CD4-positive, CD25-positive, alpha-beta regulatory T cell (primary cell): ENCODE data around the gene UHMK1. TPM values are rescaled to one million over a fixed set of nuclear protein-coding genes. Genes with fewer than 3 reads are reported as not detected.

Source experiments
- polyA plus RNA-seq, 4 donors: library from polyadenylated mRNA; unstranded; fragments of 300-500 nt; fragmentation: Illumina TruSeq; gene quantifications; one replicate each; pipeline ENCODE4 v1.2.3, GENCODE V29; 2021
- total RNA-seq: library from RNA; stranded (reverse); gene quantifications from one replicate; pipeline ENCODE4 v1.2.3, GENCODE V29; 2022

The UHMK1 gene
- total and polyA plus RNA-seq, 5 donors from 2014 or later: 55.8 to 60.9 (median 56.8) TPM

Other genes starting within 250 kb of the UHMK1 start
- not detected for gene SPATA46, start 121.0 kb upstream of the UHMK1 start, total RNA-seq
- not detected for gene SPATA46, start 121.0 kb upstream of the UHMK1 start, polyA plus RNA-seq
- gene C1orf226, start 116.1 kb upstream of the UHMK1 start, total RNA-seq: 0.10 TPM
- under 1 TPM in 1 of 4 donors, not detected in 3; 0.14 TPM for gene C1orf226, start 116.1 kb upstream of the UHMK1 start, polyA plus RNA-seq
- not detected for gene SH2D1B, start 85.7 kb upstream of the UHMK1 start, total RNA-seq
- gene SH2D1B, start 85.7 kb upstream of the UHMK1 start, polyA plus RNA-seq: under 1 TPM in 3 of 4 donors, not detected in 1; 0.12 to 0.37 (median 0.19) TPM
- gene UAP1, start 63.9 kb downstream of the UHMK1 start, total RNA-seq: 25.7 TPM
- 10 to 100 TPM; 17.1 to 24.3 (median 20.8) TPM for gene UAP1, start 63.9 kb downstream of the UHMK1 start, polyA plus RNA-seq
- gene DDR2, start 134.6 kb downstream of the UHMK1 start, total RNA-seq: 0.32 TPM
- not detected for gene DDR2, start 134.6 kb downstream of the UHMK1 start, polyA plus RNA-seq